Keratinocyte (primary cell): ENCODE measurements around the gene UNC79.

Experiments used
- EZH2 ChIP-seq: IDR thresholded peaks from one replicate; pipeline ENCODE4 v1.6.1; 2012; ENCODE audit warnings: inconsistent platforms, mild to moderate bottlenecking, low read length, moderate library complexity
- TF ChIP-seq, protein P1 (sequence below), 3 experiments: IDR thresholded peaks in 1 of 3; conservative IDR thresholded peaks in 1 of 3; optimal IDR thresholded peaks in 1 of 3; 2 replicates in 2 of 3; 3 replicates in 1 of 3; pipeline versions ENCODE3 to v1.5.1; 2011; ENCODE audit warnings: low read length in 3 of 3, mild to moderate bottlenecking in 3 of 3, moderate library complexity in 2 of 3, control low read depth in 1 of 3, inconsistent platforms in 1 of 3; ENCODE audit not compliant: insufficient read depth in 2 of 3; ENCODE audit errors: extremely low read depth in 1 of 3

DNA sequence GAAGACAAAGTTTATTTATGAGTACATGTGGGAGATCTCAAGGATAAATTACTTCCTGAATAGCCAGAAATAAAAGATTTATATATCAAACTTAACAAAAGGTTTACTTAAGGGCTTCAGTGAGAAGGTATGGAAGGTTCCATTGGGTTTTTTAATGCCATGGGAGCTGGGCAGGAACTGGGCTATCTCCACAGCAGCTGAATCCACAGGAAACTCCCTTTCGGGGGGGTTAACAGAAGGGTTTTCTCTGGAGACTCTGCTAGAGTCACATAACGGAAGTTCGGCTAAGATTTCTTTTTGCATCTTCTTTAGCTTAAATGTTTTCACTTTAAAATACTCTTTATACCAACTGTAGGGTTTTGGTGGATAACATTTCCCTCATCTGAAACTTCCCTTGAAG lies 113.5 kb downstream of the UNC79 start:
- TF ChIP-seq, protein P1, sequence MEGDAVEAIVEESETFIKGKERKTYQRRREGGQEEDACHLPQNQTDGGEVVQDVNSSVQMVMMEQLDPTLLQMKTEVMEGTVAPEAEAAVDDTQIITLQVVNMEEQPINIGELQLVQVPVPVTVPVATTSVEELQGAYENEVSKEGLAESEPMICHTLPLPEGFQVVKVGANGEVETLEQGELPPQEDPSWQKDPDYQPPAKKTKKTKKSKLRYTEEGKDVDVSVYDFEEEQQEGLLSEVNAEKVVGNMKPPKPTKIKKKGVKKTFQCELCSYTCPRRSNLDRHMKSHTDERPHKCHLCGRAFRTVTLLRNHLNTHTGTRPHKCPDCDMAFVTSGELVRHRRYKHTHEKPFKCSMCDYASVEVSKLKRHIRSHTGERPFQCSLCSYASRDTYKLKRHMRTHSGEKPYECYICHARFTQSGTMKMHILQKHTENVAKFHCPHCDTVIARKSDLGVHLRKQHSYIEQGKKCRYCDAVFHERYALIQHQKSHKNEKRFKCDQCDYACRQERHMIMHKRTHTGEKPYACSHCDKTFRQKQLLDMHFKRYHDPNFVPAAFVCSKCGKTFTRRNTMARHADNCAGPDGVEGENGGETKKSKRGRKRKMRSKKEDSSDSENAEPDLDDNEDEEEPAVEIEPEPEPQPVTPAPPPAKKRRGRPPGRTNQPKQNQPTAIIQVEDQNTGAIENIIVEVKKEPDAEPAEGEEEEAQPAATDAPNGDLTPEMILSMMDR (optimal IDR thresholded peaks at IDR 0.05 in 1 of 3, IDR thresholded peaks at IDR 0.05 in 1 of 3, conservative IDR thresholded peaks at IDR 0.05 in 1 of 3; ENCODE audit: extremely low read depth in 1 of 3, insufficient read depth in 2 of 3, low read length in 3 of 3) = no peak
- no peak for TF ChIP-seq EZH2
